GM03348 (cell line): ENCODE results near the gene KRTAP23-1.

Experiments used
- DNase-seq: peaks from one replicate; pipeline ENCODE4 v3.0.0; 2012; ENCODE audit warnings: low spot score

KRTAP23-1 gene

DNA sequence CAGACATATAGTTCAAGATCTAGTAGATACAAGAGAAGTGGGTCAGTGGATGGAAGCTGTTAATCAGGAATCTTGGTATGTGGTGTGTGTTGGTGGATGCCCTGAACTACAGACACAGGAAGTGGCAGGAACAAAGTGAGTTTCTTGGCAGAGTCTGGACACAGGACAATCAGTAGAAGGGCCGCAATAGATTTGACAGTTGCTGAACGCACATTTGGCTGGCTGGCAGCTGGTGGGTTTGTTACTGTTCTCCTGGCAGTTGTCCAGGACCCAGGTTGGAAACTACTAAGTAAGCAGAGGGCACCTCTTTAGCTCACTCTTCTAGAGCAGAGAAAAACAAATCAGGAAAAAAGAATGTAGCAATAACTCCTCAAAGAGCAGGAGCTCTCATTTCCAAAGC is 41.5 kb downstream of the KRTAP23-1 start:
- no peak for DNase-seq

DNA sequence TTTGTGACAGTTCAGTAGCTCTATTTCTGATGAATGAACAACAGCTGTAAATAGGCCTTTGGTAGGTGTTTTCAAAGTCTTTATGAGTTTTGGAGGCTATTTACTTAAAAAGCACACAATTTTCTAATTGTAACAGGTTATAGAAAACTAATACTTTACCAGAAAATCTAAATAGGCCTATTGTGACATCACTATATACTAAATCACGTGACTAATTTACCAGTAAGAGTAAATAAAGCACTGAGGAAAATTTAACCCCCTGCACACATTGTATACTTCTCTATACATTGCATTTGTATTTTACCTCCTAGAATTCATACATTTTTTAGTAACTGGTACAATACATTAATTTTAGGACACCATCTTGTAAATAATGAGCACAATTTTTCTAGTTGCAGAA is 43.3 kb downstream of the KRTAP23-1 start:
- DNase-seq, result no peak
